ENCODE results near the gene CYP8B1.

The CYP8B1 gene

GRCh38 chr3:42823351-42823750 lies 52.3 kb downstream of the CYP8B1 start:
- DNase-seq (ENCODE audit: low spot score): no peak

GRCh38 chr3:42822828-42823227 lies 52.9 kb downstream of the CYP8B1 start:
- no peak for DNase-seq (ENCODE audit: low spot score)
